ENCODE results near the gene TMEM17. TPM values are rescaled to one million over a fixed set of nuclear protein-coding genes. Genes with fewer than 3 reads are reported as not detected.
"Not testable (repeated sequence)": the region's sequence is repeated elsewhere in the genome, so short reads cannot be mapped to it uniquely, and the experiment has no call there.

TMEM17 gene
- total RNA-seq, 2 experiments from 2014 or later: not detected

DNA sequence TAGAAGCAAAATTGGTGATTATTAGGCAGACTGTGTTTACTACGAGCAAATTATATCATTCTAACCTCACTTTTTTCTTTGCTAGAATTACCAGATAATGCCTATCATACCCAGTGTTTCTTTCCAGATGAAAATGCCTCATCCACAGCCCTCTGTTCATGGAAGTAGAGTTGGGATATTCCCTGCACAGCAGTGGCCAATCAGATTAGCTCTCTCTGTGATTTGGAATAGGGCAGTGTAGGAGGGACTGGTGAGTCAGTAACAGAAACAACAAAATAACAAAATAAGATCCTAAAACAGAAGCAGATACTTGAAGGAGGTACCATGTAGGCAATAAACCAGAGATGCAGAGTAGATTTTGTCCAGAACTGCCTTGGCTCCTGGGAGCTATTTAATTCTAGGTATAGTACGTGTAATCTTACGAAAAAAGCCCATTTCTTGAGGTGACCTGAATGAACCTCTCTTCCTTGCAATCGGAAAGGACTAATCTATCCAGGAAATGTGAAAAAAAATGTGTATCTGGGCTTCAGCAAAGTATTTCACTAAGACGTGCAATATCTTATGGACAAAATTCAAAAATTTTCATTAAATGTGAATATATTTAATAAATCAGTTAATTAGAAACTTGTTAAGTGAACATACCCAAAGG lies 18.4 kb upstream of the TMEM17 start:
- TF ChIP-seq, protein P1, sequence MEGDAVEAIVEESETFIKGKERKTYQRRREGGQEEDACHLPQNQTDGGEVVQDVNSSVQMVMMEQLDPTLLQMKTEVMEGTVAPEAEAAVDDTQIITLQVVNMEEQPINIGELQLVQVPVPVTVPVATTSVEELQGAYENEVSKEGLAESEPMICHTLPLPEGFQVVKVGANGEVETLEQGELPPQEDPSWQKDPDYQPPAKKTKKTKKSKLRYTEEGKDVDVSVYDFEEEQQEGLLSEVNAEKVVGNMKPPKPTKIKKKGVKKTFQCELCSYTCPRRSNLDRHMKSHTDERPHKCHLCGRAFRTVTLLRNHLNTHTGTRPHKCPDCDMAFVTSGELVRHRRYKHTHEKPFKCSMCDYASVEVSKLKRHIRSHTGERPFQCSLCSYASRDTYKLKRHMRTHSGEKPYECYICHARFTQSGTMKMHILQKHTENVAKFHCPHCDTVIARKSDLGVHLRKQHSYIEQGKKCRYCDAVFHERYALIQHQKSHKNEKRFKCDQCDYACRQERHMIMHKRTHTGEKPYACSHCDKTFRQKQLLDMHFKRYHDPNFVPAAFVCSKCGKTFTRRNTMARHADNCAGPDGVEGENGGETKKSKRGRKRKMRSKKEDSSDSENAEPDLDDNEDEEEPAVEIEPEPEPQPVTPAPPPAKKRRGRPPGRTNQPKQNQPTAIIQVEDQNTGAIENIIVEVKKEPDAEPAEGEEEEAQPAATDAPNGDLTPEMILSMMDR (IDR thresholded peaks at IDR 0.05): no peak
- POLR2A ChIA-PET: no interaction called here
- Mint-ChIP-seq H3K27ac (no peak overlapping the region), H3K4me3 (no peak overlapping the region), H3K36me3 (ENCODE audit: low read depth) (no peaks in the 10 kb centered on the region), H3K4me1 (ENCODE audit: low read depth) (no peaks in the 10 kb centered on the region), H3K27me3 (peaks cover 13% of the 10 kb centered on the region), H3K9me3 (peaks cover 6% of the 10 kb centered on the region)
- Histone ChIP-seq H3K27me3 (ENCODE audit: control insufficient read depth in 1 of 2, insufficient read depth in 2 of 2, low read length in 2 of 2) (peaks cover 3 to 6% of the 10 kb centered on the region in 2 experiments), H3K27ac (ENCODE audit: low read depth in 1 of 2, low read length in 2 of 2) (no peak overlapping the region), H3K9me3 (ENCODE audit: control insufficient read depth in 1 of 2, insufficient read depth in 1 of 2, low read length in 2 of 2) (peaks cover 0 to 10% of the 10 kb centered on the region in 2 experiments), H3K4me1 (ENCODE audit: insufficient read depth, low read length) (no peaks in the 10 kb centered on the region), H3K36me3 (ENCODE audit: insufficient read depth, low read length) (no peaks in the 10 kb centered on the region), H3K4me3 (ENCODE audit: low read length) (no peak overlapping the region)
- ATAC-seq (ENCODE audit: poor library complexity) (no peak), DNase-seq (no peak)
- CTCF ChIA-PET: no interaction called here
- intact Hi-C loops (cut with DNase I, micrococcal nuclease): no loop called here

DNA sequence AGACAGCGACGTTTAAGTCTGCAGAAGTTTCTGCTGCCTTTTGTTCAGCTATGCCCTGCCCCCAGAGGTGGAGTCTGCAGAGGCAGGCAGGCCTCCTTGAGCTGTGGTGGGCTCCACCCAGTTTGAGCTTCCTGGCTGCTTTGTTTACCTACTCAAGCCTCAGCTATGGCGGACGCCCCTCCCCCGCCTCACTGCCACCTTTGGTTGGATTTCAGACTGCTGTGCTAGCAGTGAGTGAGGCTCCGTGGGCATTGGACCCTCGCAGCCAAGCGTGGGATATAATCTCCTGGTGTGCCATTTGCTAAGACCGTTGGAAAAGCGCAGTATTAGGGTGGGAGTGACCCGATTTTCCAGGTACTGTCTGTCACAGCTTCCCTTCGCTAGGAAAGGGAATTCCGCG lies 15.1 kb upstream of the TMEM17 start:
- H3K36me3 ChIP-seq (ENCODE audit: insufficient read depth, low read length); H3K27me3 ChIP-seq (ENCODE audit: control insufficient read depth in 1 of 2, insufficient read depth in 2 of 2, low read length in 2 of 2); H3K27ac ChIP-seq (ENCODE audit: low read depth in 1 of 2, low read length in 2 of 2); intact Hi-C loops (cut with DNase I, micrococcal nuclease); H3K4me1 ChIP-seq (ENCODE audit: insufficient read depth, low read length); POLR2A ChIA-PET; H3K27ac Mint-ChIP-seq; DNase-seq; H3K4me1 Mint-ChIP-seq (ENCODE audit: low read depth); CTCF ChIA-PET; H3K4me3 ChIP-seq (ENCODE audit: low read length); H3K4me3 Mint-ChIP-seq; H3K9me3 ChIP-seq (ENCODE audit: control insufficient read depth in 1 of 2, insufficient read depth in 1 of 2, low read length in 2 of 2); ATAC-seq (ENCODE audit: poor library complexity); H3K36me3 Mint-ChIP-seq (ENCODE audit: low read depth): not testable (repeated sequence)
- Mint-ChIP-seq H3K9me3 (peaks cover 12% of the 10 kb centered on the region), H3K27me3 (peaks cover 17% of the 10 kb centered on the region)

DNA sequence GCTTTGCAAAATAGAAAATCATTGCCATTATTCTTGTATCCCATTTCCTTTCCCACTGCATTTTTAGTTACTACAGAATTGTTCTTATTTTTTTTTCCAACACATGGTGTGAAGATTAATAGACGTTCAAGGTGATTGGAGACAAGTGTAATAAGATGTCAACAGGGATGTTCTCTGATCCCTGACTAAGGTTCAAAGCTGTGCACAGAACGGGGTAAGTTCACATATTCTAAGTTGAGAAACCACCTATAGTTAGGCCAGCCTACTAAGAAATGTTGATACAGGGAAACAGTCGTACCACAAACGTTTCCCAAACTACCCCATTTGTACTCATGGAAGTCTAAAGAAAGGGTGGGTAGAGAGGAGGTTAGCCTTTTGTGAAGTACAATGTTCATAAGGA lies 6.4 kb upstream of the TMEM17 start:
- CTCF ChIA-PET: no interaction called here
- Histone ChIP-seq H3K27ac (ENCODE audit: low read depth in 1 of 2, low read length in 2 of 2) (no peak overlapping the region), H3K4me3 (ENCODE audit: low read length) (no peak overlapping the region), H3K36me3 (ENCODE audit: insufficient read depth, low read length) (no peaks in the 10 kb centered on the region), H3K9me3 (ENCODE audit: control insufficient read depth in 1 of 2, insufficient read depth in 1 of 2, low read length in 2 of 2) (no peaks in the 10 kb centered on the region), H3K27me3 (ENCODE audit: control insufficient read depth in 1 of 2, insufficient read depth in 2 of 2, low read length in 2 of 2) (peaks cover 0 to 22% of the 10 kb centered on the region in 2 experiments), H3K4me1 (ENCODE audit: insufficient read depth, low read length) (no peaks in the 10 kb centered on the region)
- no peaks in the 10 kb centered on the region for H3K36me3 Mint-ChIP-seq (ENCODE audit: low read depth)
- DNase-seq: no peak
- no peak for ATAC-seq (ENCODE audit: poor library complexity)
- H3K4me1 Mint-ChIP-seq (ENCODE audit: low read depth): no peaks in the 10 kb centered on the region
- H3K9me3 Mint-ChIP-seq: no peaks in the 10 kb centered on the region
- intact Hi-C loops (cut with DNase I, micrococcal nuclease): no loop called here
- H3K4me3 Mint-ChIP-seq: no peak overlapping the region
- POLR2A ChIA-PET: no interaction called here
- H3K27ac Mint-ChIP-seq: no peak overlapping the region
- peaks cover 27% of the 10 kb centered on the region for H3K27me3 Mint-ChIP-seq
- TF ChIP-seq, protein P1 (IDR thresholded peaks at IDR 0.05): no peak

DNA sequence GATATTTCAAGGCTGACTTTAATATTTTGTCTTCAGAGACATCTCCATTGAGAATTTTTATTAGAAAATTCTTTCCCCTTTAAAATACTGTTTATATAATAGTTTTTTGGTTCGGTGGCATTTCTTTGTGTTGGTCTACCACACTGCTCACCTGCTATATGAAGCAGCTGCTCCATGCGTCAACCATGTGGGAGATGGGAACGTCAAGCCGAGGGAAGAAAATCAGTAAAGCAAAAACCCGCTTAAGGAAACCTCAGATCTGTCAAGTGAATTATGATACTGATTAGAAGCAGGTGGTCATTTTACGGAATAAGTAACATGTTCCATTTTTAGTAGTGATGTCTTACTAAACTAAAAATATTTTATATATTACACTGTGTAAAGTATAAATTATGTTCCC lies 5.6 kb upstream of the TMEM17 start:
- ChIA-PET POLR2A (no interaction called here), CTCF (no interaction called here)
- Histone ChIP-seq H3K4me3 (ENCODE audit: low read length) (no peak overlapping the region), H3K4me1 (ENCODE audit: insufficient read depth, low read length) (no peaks in the 10 kb centered on the region), H3K27ac (ENCODE audit: low read depth in 1 of 2, low read length in 2 of 2) (no peak overlapping the region), H3K27me3 (ENCODE audit: control insufficient read depth in 1 of 2, insufficient read depth in 2 of 2, low read length in 2 of 2) (peaks cover 0 to 22% of the 10 kb centered on the region in 2 experiments), H3K36me3 (ENCODE audit: insufficient read depth, low read length) (no peaks in the 10 kb centered on the region), H3K9me3 (ENCODE audit: control insufficient read depth in 1 of 2, insufficient read depth in 1 of 2, low read length in 2 of 2) (no peaks in the 10 kb centered on the region)
- H3K9me3 Mint-ChIP-seq: no peaks in the 10 kb centered on the region
- TF ChIP-seq, protein P1 (IDR thresholded peaks at IDR 0.05): no peak
- no peaks in the 10 kb centered on the region for H3K36me3 Mint-ChIP-seq (ENCODE audit: low read depth)
- no peak overlapping the region for H3K4me3 Mint-ChIP-seq
- peaks cover 32% of the 10 kb centered on the region for H3K27me3 Mint-ChIP-seq
- no peaks in the 10 kb centered on the region for H3K4me1 Mint-ChIP-seq (ENCODE audit: low read depth)
- intact Hi-C loops (cut with DNase I, micrococcal nuclease): no loop called here
- no peak for ATAC-seq (ENCODE audit: poor library complexity)
- no peak overlapping the region for H3K27ac Mint-ChIP-seq
- DNase-seq: no peak

All from CD4-positive, alpha-beta T cell (primary cell).